GM12872 (cell line): ENCODE data around the gene EPHB3.

Experiments
- CTCF ChIP-seq: IDR thresholded peaks from 3 replicates; pipeline ENCODE4 v1.5.1; 2011; ENCODE audit warnings: low read depth, mild to moderate bottlenecking, low read length, moderate library complexity; ENCODE audit not compliant: insufficient read depth

EPHB3 gene

GRCh38 chr3:184553385-184553784, 8.2 kb upstream of the EPHB3 start:
- no peak for TF ChIP-seq CTCF

GRCh38 chr3:184554461-184554860, 7.1 kb upstream of the EPHB3 start:
- TF ChIP-seq CTCF, result no peak

GRCh38 chr3:184556582-184557347, 4.8 kb upstream of the EPHB3 start:
- no peak for TF ChIP-seq CTCF

GRCh38 chr3:184557348-184557950, 4.1 kb upstream of the EPHB3 start:
- no peak for TF ChIP-seq CTCF

GRCh38 chr3:184558726-184559125, 2.9 kb upstream of the EPHB3 start:
- no peak for TF ChIP-seq CTCF

GRCh38 chr3:184559336-184559735, 2.2 kb upstream of the EPHB3 start:
- no peak for TF ChIP-seq CTCF

GRCh38 chr3:184560531-184560930, 1.1 kb upstream of the EPHB3 start:
- TF ChIP-seq CTCF, result no peak
